Glomerular visceral epithelial cell (primary cell): ENCODE measurements around the gene REXO4.
A peak's percentile ranks its signal among the peaks of the same experiment; 100 is the strongest.
"Not testable (repeated sequence)": the region's sequence is repeated elsewhere in the genome, so short reads cannot be mapped to it uniquely, and the experiment has no call there.

ENCODE experiments used
- DNase-seq: peaks from one replicate; pipeline ENCODE4 v3.0.0-alpha.2; 2016; ENCODE audit errors: extremely low spot score

REXO4 gene

GRCh38 chr9:133417541-133418461, at the start of gene REXO4:
Gene REXO4 (minus strand): TSS chr9:133418010. CDS start chr9:133417844, 166 bp downstream.
- DNase-seq = peak; percentile 93

- no peak for DNase-seq
Observed at GRCh38 chr9:133467101-133467500, 49.3 kb upstream of the REXO4 start.

- no peak for DNase-seq
Observed at GRCh38 chr9:133465984-133466383, 48.2 kb upstream of the REXO4 start.

GRCh38 chr9:133464638-133465037, 46.8 kb upstream of the REXO4 start:
- DNase-seq = no peak

GRCh38 chr9:133463864-133464615, 46.2 kb upstream of the REXO4 start:
- no peak for DNase-seq

- DNase-seq = no peak
Observed at GRCh38 chr9:133463234-133463863, 45.5 kb upstream of the REXO4 start.

- no peak for DNase-seq
Observed at GRCh38 chr9:133461975-133462374, 44.2 kb upstream of the REXO4 start.

GRCh38 chr9:133460405-133461175, 42.8 kb upstream of the REXO4 start:
- peak; percentile 56 for DNase-seq

- peak; percentile 97 for DNase-seq
Observed at GRCh38 chr9:133459476-133460404, 41.9 kb upstream of the REXO4 start, which contains the start of gene CACFD1. Gene CACFD1 (plus strand): TSS chr9:133459978. CDS start chr9:133460067, 89 bp downstream.

- DNase-seq = no peak
Observed at GRCh38 chr9:133458643-133459312, 41.0 kb upstream of the REXO4 start.

- no peak for DNase-seq
Observed at GRCh38 chr9:133457748-133458147, 39.9 kb upstream of the REXO4 start.

- DNase-seq = no peak
Observed at GRCh38 chr9:133457233-133457632, 39.4 kb upstream of the REXO4 start.

- no peak for DNase-seq
Observed at GRCh38 chr9:133456409-133456808, 38.6 kb upstream of the REXO4 start.

- no peak for DNase-seq
Observed at GRCh38 chr9:133455936-133456335, 38.1 kb upstream of the REXO4 start.

GRCh38 chr9:133454943-133455673, 37.3 kb upstream of the REXO4 start:
- no peak for DNase-seq

- no peak for DNase-seq
Observed at GRCh38 chr9:133454325-133454724, 36.5 kb upstream of the REXO4 start.

GRCh38 chr9:133453651-133454050, 35.8 kb upstream of the REXO4 start:
- DNase-seq = no peak

GRCh38 chr9:133452562-133452961, 34.8 kb upstream of the REXO4 start:
- no peak for DNase-seq

- DNase-seq = not testable (repeated sequence)
Observed at GRCh38 chr9:133451865-133452264, 34.1 kb upstream of the REXO4 start.
